SK-N-SH treated with all-trans-retinoic acid at 6 μM for 48 hours (cell line): ENCODE results near the gene NHS.
"Not testable (repeated sequence)": the region's sequence is repeated elsewhere in the genome, so short reads cannot be mapped to it uniquely, and the experiment has no call there.

ENCODE experiments used
- OSR1 ChIP-seq: fragments of 250-450 bp; sonication (Bioruptor Pico); IDR thresholded peaks from 2 replicates; pipeline ENCODE4 v1.8.0; 2022; ENCODE audit warnings: moderate library complexity, mild to moderate bottlenecking, inconsistent platforms
- RARB ChIP-seq: fragments of 250-450 bp; sonication (Bioruptor Pico); IDR thresholded peaks from 2 replicates; pipeline ENCODE4 v1.8.0; 2021; ENCODE audit warnings: mild to moderate bottlenecking, moderate library complexity

DNA sequence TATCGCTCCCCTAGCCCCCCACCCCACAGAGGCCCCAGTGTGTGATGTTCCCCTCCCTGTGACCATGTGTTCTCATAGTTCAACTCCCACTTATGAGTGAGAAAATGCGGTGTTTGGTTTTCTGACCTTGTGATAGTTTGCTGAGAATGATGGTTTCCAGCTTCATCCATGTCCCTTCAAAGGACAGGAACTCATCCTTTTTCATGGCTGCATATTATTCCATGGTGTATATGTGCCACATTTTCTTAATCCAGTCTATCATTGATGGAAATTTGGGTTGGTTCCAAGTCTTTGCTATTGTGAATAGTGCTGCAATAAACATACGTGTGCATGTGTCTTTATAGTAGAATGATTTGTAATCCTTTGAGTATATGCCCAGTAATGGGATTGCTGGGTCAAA is 193.8 kb downstream of the NHS start:
- not testable (repeated sequence) for TF ChIP-seq OSR1; RARB (CRISPR knock-in tag)
